Measurements from ENCODE around the gene MR1.

DNA sequence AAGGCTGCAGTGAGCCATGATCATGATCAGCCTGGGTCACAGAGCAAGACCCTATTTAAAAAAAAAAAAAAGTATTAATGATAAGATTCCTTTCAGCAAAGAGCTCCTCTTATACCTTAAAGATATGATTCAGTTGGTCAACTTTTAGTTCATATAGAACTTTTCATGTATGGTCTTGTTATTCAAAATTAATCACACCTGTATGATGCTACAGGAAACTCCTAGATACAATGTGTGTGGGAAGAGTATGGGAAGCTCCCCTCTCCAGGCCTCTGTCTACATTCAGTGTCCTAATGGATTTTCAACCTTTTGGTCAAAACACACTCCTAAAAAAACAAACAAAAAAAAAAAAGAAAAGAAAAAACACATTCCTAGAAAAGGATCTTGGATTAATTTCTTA, 17.1 kb downstream of the MR1 start:
- TF ChIP-seq POLR2A (IDR thresholded peaks at IDR 0.05; ENCODE audit: low read depth, low read length) (no peak), TAF1 (IDR thresholded peaks at IDR 0.05; ENCODE audit: low read depth, low read length) (no peak), POLR2AphosphoS5 (IDR thresholded peaks at IDR 0.05; ENCODE audit: low read depth, low read length) (no peak), PAX5 (IDR thresholded peaks at IDR 0.05; ENCODE audit: insufficient read depth, low read length, severe bottlenecking) (no peak)

All from GM12891 (cell line).